ENCODE measurements around the gene CCDC32.

DNA sequence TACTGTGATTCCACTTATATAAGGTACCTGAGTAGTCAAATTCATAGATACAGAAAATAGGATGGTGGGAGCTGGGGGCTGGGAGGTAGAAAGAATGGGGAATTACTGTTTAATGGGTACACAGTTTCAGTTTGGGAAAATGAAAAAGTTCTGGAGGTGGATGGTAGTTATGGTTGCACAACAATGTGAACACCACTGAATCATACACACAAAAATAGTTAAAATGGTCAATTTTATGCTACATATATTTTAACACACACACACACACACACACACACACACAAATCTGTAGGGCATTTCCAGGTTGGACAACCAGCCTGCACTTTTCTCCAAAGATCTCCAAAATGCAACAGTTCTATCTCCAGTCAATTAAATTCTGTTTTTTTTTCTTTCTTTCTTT lies 1.4 kb downstream of the CCDC32 start:
- TF ChIP-seq, protein P1, sequence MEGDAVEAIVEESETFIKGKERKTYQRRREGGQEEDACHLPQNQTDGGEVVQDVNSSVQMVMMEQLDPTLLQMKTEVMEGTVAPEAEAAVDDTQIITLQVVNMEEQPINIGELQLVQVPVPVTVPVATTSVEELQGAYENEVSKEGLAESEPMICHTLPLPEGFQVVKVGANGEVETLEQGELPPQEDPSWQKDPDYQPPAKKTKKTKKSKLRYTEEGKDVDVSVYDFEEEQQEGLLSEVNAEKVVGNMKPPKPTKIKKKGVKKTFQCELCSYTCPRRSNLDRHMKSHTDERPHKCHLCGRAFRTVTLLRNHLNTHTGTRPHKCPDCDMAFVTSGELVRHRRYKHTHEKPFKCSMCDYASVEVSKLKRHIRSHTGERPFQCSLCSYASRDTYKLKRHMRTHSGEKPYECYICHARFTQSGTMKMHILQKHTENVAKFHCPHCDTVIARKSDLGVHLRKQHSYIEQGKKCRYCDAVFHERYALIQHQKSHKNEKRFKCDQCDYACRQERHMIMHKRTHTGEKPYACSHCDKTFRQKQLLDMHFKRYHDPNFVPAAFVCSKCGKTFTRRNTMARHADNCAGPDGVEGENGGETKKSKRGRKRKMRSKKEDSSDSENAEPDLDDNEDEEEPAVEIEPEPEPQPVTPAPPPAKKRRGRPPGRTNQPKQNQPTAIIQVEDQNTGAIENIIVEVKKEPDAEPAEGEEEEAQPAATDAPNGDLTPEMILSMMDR (IDR thresholded peaks at IDR 0.05) = no peak
- no peak for TF ChIP-seq POLR2A (IDR thresholded peaks at IDR 0.05)
